ENCODE measurements around the gene DNAJC6. TPM values are rescaled to one million over a fixed set of nuclear protein-coding genes. Genes with fewer than 3 reads are reported as not detected.

The DNAJC6 gene
- polyA plus RNA-seq, 1 of the 3 experiments (the other 2 are of a cell fraction), result 1.9 TPM

DNA sequence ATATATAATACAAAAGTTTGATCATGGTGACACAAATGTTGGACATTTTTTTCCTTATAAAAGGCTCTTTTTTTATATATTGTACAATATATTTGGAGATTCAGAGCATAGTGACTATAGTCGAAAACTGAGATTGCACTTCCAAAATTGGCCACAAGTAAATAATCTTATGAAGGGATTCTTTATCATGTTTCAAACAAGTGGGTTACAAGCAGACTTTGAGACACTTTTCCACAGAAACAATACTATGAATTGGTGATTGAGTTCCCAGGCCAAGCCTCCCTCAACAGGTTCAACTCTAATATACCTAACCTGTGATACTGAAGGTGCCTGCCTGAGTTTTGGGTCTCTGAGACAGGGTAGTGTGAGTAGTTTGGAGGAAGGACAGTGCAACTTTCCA lies 124.9 kb downstream of the DNAJC6 start:
- Histone ChIP-seq H3K27me3 (ENCODE audit: insufficient read depth) (no peaks in the 10 kb centered on the region), H3K36me3 (replicated peaks in 1 of 2; ENCODE audit: control insufficient read depth in 1 of 2, insufficient read depth in 2 of 2, low read length in 1 of 2) (peaks cover 42 to 48% of the 10 kb centered on the region in 2 experiments), H3K27ac (ENCODE audit: low read depth in 2 of 2, low read length in 1 of 2) (no peak overlapping the region), H3K9me2 (no peaks in the 10 kb centered on the region), H3K9me3 (no peaks in the 10 kb centered on the region), H2AFZ (ENCODE audit: low read depth) (no peak overlapping the region), H4K20me1 (ENCODE audit: insufficient read depth) (peaks cover 10% of the 10 kb centered on the region; the same call in 1 of the 2 replicates), H3K4me2 (no peak overlapping the region), H3K9ac (no peak overlapping the region), H3K4me1 (ENCODE audit: control insufficient read depth in 1 of 2, insufficient read depth in 2 of 2, low read depth in 1 of 2, low read length in 1 of 2) (peaks cover 3 to 15% of the 10 kb centered on the region in 2 experiments), H3F3A (replicated peaks; ENCODE audit: insufficient read depth) (peaks cover 7% of the 10 kb centered on the region), H3K4me3 (ENCODE audit: low read depth in 2 of 2, low read length in 1 of 2) (no peak overlapping the region), H3K79me2 (ENCODE audit: insufficient read depth) (peaks cover 9% of the 10 kb centered on the region; the same call in 1 of the 2 replicates)
- CTCF ChIA-PET, result interaction anchor here (1.0 to 13.6 kb wide), 2 partner anchors 26 to 251 kb away, joined by 3 to 175 read pairs; no protein-coding TSS in a partner anchor
- no peak for DNase-seq
- TF ChIP-seq RCOR1 (IDR thresholded peaks at IDR 0.05; ENCODE audit: low read length), result no peak
- TF ChIP-seq, protein P1, sequence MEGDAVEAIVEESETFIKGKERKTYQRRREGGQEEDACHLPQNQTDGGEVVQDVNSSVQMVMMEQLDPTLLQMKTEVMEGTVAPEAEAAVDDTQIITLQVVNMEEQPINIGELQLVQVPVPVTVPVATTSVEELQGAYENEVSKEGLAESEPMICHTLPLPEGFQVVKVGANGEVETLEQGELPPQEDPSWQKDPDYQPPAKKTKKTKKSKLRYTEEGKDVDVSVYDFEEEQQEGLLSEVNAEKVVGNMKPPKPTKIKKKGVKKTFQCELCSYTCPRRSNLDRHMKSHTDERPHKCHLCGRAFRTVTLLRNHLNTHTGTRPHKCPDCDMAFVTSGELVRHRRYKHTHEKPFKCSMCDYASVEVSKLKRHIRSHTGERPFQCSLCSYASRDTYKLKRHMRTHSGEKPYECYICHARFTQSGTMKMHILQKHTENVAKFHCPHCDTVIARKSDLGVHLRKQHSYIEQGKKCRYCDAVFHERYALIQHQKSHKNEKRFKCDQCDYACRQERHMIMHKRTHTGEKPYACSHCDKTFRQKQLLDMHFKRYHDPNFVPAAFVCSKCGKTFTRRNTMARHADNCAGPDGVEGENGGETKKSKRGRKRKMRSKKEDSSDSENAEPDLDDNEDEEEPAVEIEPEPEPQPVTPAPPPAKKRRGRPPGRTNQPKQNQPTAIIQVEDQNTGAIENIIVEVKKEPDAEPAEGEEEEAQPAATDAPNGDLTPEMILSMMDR (IDR thresholded peaks at IDR 0.05), result peak; percentile 30; the same call in 1 of the 2 replicates
- 97% methylated on average over 1 of the region's 1 CpG for WGBS (ENCODE audit: low lambda C conversion rate)
- POLR2A ChIA-PET, result no interaction called here

DNA sequence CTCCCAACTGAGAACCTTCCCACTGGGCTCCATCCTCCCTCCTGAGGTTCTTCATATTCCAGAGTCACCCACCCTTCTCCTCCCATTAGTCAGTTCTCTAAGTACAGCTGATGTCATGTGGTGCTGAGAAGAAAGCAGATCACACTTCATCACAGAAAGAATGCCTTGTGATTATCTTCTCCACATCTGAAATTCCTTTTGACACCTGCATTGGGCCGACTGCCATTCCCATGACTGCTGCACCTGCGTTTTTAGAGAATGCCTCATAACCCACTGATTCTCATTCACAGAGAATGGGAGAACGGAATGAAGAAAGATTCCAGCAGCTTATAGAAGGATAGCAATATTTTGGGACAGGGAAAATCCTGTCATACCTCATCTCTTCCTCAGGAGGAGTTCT lies 125.4 kb downstream of the DNAJC6 start:
- WGBS (ENCODE audit: low lambda C conversion rate), result 87% methylated on average over 3 of the region's 3 CpGs
- ChIA-PET CTCF (interaction anchor here (1.6 to 13.6 kb wide), 2 partner anchors 199 to 251 kb away, joined by 4 to 175 read pairs; no protein-coding TSS in a partner anchor), POLR2A (no interaction called here)
- Histone ChIP-seq H4K20me1 (ENCODE audit: insufficient read depth) (peaks cover 10% of the 10 kb centered on the region; the same call in 1 of the 2 replicates), H3K27me3 (ENCODE audit: insufficient read depth) (no peaks in the 10 kb centered on the region), H3K4me3 (ENCODE audit: low read depth in 2 of 2, low read length in 1 of 2) (no peak overlapping the region), H3K4me2 (no peak overlapping the region), H3K9me3 (no peaks in the 10 kb centered on the region), H3K4me1 (ENCODE audit: control insufficient read depth in 1 of 2, insufficient read depth in 2 of 2, low read depth in 1 of 2, low read length in 1 of 2) (peaks cover 3 to 10% of the 10 kb centered on the region in 2 experiments), H2AFZ (ENCODE audit: low read depth) (no peak overlapping the region), H3K36me3 (replicated peaks in 1 of 2; ENCODE audit: control insufficient read depth in 1 of 2, insufficient read depth in 2 of 2, low read length in 1 of 2) (peaks cover 42 to 48% of the 10 kb centered on the region in 2 experiments), H3K27ac (ENCODE audit: low read depth in 2 of 2, low read length in 1 of 2) (no peak overlapping the region), H3K9me2 (no peaks in the 10 kb centered on the region), H3F3A (replicated peaks; ENCODE audit: insufficient read depth) (peaks cover 7% of the 10 kb centered on the region), H3K9ac (no peak overlapping the region), H3K79me2 (ENCODE audit: insufficient read depth) (peaks cover 8% of the 10 kb centered on the region; the same call in 1 of the 2 replicates)
- no peak for TF ChIP-seq CHD2 (IDR thresholded peaks at IDR 0.05; ENCODE audit: low read length, partially characterized antibody)
- TF ChIP-seq USF1 (IDR thresholded peaks at IDR 0.05; ENCODE audit: borderline replicate concordance, low read depth), result no peak
- TF ChIP-seq EZH2phosphoT487 (IDR thresholded peaks at IDR 0.05; ENCODE audit: borderline replicate concordance, low read depth), result no peak
- TF ChIP-seq RCOR1 (IDR thresholded peaks at IDR 0.05; ENCODE audit: low read length), result no peak
- no peak for DNase-seq

GRCh38 chr1:65435987-65436386 lies 126.6 kb downstream of the DNAJC6 start:
- no peak overlapping the region for H3K9ac ChIP-seq
- H3K9me3 ChIP-seq, result no peaks in the 10 kb centered on the region
- H3K9me2 ChIP-seq, result no peaks in the 10 kb centered on the region
- peaks cover 8% of the 10 kb centered on the region; the same call in 1 of the 2 replicates for H4K20me1 ChIP-seq (ENCODE audit: insufficient read depth)
- H2AFZ ChIP-seq (ENCODE audit: low read depth), result no peak overlapping the region
- peaks cover 36 to 37% of the 10 kb centered on the region in 2 experiments for H3K36me3 ChIP-seq (replicated peaks in 1 of 2; ENCODE audit: control insufficient read depth in 1 of 2, insufficient read depth in 2 of 2, low read length in 1 of 2)
- no peak for TF ChIP-seq FOXM1 (IDR thresholded peaks at IDR 0.05; ENCODE audit: low read depth)
- no peak for TF ChIP-seq POLR2AphosphoS5 (IDR thresholded peaks at IDR 0.05; ENCODE audit: low read depth, low read length)
- TF ChIP-seq TAF1 (IDR thresholded peaks at IDR 0.05; ENCODE audit: borderline replicate concordance, low read depth, low read length), result no peak
- TF ChIP-seq, protein P1 (IDR thresholded peaks at IDR 0.05), result no peak
- TF ChIP-seq ELF1 (IDR thresholded peaks at IDR 0.05), result no peak
- peak; percentile 42; the same call in 1 of the 2 replicates for TF ChIP-seq TCF12 (IDR thresholded peaks at IDR 0.05)
- no peak for TF ChIP-seq SIN3A (IDR thresholded peaks at IDR 0.05; ENCODE audit: borderline replicate concordance, low read depth, low read length)
- TF ChIP-seq, protein P2, sequence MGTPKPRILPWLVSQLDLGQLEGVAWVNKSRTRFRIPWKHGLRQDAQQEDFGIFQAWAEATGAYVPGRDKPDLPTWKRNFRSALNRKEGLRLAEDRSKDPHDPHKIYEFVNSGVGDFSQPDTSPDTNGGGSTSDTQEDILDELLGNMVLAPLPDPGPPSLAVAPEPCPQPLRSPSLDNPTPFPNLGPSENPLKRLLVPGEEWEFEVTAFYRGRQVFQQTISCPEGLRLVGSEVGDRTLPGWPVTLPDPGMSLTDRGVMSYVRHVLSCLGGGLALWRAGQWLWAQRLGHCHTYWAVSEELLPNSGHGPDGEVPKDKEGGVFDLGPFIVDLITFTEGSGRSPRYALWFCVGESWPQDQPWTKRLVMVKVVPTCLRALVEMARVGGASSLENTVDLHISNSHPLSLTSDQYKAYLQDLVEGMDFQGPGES (IDR thresholded peaks at IDR 0.05; ENCODE audit: low read depth, low read length), result no peak
- 0 out of 2 replicates have a peak, but pooled peaks have one; percentile 24 for TF ChIP-seq NFIC (IDR thresholded peaks at IDR 0.05; ENCODE audit: borderline replicate concordance)
- no peak for TF ChIP-seq GABPA (IDR thresholded peaks at IDR 0.05; ENCODE audit: low read depth)
- no peaks in the 10 kb centered on the region for H3K27me3 ChIP-seq (ENCODE audit: insufficient read depth)
- H3K4me2 ChIP-seq, result no peak overlapping the region
- H3K79me2 ChIP-seq (ENCODE audit: insufficient read depth), result peaks cover 8% of the 10 kb centered on the region; the same call in 1 of the 2 replicates
- H3F3A ChIP-seq (replicated peaks; ENCODE audit: insufficient read depth), result peaks cover 7% of the 10 kb centered on the region
- POLR2A ChIA-PET, result no interaction called here
- no peak overlapping the region for H3K4me3 ChIP-seq (ENCODE audit: low read depth in 2 of 2, low read length in 1 of 2)
- WGBS (ENCODE audit: low lambda C conversion rate), result 97% methylated on average over 2 of the region's 2 CpGs
- no peak for DNase-seq
- H3K4me1 ChIP-seq (ENCODE audit: control insufficient read depth in 1 of 2, insufficient read depth in 2 of 2, low read depth in 1 of 2, low read length in 1 of 2), result peaks cover 0 to 3% of the 10 kb centered on the region in 2 experiments; a peak in 2 of 4 replicates
- H3K27ac ChIP-seq (ENCODE audit: low read depth in 2 of 2, low read length in 1 of 2), result peak overlapping the region in 1 of 2 experiments; percentile 55; a peak in 1 of 4 replicates
- CTCF ChIA-PET, result interaction anchor here (1.6 to 13.6 kb wide), 2 partner anchors 200 to 250 kb away, joined by 4 to 175 read pairs; no protein-coding TSS in a partner anchor
